HG03159 (cell line): Measurements from ENCODE around the gene BCCIP.

Experiments used
- ATAC-seq: cut with Tn5 transposase; IDR thresholded peaks from one replicate; pipeline ENCODE4 v1.9.1; 2021; ENCODE audit warnings: mild to moderate bottlenecking, moderate library complexity; ENCODE audit not compliant: unreplicated experiment

BCCIP gene

DNA sequence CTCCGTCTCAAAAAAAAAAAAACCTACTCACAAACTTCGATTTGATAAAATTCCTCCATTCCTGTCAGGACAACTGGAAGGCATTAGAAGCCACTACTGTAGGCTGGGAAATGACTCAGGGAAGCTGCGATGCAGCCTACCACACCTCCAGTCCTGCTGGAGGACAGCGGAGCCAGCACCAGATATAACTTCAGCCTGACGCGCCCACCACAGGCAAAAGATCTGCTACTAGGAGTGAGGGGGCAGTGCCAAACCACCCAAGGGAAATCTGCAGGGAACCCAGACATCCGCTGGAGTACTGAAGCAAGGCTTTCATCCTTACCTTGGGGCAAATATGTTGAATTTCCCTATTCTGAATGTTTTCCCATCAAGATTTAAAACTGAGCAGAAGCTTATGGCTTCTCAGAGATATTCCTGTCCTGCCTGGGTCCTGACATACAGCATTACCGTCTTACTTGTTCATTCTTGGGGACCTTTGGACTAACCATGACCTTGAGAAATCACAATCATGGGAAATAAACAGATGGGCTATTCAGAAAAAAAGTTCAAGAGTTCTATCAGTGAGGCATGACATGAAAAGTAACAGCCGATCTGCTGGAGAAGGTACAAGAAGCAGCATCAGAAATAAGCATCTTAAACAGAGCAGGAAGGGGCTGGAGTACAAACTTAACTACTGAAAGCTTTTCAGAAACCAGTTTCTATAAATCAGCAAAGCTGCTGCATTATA, 20.4 kb downstream of the BCCIP start:
- no peak for ATAC-seq

DNA sequence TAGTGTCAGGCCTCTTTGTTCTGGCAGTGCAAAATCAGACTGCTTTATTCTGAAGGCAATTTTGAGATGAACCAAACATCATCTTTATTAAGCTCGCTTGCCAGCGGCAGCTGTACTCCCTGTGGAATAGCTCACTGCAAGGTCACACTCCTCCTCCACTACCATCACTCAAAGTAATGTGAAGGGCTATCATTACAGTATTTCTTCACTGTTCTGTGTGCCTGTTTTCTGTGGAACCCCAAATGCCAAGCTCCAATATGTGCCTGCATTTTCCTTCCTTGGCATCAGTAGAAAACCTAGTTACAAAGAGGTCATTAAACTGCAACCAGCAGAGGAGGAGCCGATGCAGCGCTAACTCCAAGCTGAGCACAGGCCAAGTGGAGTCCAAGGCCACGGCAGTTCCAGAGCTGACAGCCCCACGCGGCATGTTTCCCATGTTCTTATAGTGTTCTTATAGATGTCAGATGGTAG, 21.4 kb downstream of the BCCIP start:
- ATAC-seq = no peak

DNA sequence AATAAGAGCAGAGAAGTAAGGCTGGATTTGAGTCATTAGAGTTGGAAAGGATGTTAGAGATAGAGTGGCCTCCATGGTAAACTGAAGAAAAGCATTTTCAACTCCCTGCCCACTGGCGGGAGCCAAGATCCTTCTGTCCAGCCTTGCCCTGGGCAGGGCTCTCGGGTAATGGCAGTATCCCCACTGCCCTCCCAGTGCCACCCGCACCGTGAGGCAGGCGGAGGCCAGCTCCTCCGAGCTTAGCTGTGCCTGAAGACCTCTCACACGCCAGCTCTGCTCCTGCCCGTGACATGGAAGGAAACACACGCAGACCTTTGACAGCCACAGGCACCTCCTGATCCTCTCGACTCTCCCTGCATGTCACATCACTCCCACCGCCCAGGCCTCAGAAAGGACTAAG, 22.3 kb downstream of the BCCIP start:
- no peak for ATAC-seq

DNA sequence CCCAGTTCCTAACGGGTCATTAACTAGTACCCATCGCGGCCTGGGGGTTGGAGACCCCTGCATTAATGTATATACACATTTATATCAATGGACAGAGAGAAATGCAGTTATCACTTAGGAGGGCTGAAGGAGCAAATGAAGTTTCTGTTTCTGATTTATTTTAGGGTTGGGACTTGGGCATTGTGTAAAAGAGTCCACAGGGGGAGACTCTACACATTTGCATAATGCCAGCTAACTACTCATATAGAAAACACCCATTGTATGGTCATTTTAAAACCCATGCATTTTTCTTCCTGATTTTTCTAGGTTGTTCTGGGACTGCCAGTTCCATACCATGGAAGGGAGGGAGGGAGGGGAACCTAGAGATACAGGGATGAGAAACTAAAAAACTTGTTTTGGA, 23.5 kb downstream of the BCCIP start:
- no peak for ATAC-seq

DNA sequence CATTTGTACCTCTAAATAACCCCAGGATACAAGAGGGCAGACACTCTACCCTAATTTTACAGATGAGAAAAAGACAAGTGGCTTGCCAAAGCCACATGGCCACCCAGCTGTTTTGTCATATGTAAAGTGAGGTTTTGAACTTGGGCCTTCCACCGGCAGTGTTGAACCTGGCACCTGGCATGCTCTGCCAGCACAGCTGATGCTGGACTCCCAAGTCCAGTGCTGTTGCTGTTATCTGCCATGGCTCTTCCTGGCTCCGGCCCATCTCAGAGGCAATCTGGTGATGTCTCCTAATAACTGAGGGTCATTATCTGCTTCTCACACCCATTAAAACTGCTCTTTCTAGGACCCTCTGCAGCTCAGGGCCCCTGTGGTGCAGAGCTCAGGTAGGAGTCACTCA, 25.0 kb downstream of the BCCIP start:
- ATAC-seq = no peak

DNA sequence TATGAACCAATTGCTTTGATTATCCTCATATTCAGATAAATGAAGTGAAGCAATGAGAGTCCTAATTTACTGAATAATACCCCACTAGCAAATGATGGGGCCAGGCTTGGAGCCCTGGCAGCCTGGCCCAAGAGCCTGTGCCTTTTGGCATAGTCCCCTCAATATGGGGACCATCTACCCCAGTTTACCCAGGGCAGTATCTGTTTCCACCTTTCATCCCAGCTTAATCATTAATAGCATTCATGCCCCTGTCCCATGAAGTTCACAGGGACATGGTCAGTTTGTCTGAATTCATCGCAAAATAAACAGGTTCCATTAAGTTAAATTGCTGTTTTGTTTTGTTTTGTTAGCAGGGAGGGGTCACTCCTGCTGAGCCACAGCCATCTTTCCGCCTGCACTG, 25.5 kb downstream of the BCCIP start:
- ATAC-seq = no peak

DNA sequence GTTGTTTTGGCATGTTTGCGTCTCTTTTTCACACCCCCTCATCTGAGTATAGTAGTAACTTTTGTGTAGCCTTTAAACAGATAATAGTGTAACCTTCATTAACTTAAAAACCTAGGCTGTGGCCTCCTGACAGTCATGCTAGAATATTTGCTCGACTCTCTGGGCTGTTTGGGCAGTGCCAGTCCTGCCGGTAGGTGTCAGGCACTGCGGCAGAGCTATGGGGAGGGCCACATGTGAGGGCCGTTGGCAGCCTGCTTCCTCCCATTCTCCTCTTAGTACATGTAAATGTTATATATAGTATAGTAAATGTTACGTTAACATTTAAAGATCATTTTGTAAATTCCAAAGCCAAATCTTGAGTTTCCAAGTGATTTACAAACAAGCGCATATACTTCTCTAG, 26.1 kb downstream of the BCCIP start:
- ATAC-seq = no peak

DNA sequence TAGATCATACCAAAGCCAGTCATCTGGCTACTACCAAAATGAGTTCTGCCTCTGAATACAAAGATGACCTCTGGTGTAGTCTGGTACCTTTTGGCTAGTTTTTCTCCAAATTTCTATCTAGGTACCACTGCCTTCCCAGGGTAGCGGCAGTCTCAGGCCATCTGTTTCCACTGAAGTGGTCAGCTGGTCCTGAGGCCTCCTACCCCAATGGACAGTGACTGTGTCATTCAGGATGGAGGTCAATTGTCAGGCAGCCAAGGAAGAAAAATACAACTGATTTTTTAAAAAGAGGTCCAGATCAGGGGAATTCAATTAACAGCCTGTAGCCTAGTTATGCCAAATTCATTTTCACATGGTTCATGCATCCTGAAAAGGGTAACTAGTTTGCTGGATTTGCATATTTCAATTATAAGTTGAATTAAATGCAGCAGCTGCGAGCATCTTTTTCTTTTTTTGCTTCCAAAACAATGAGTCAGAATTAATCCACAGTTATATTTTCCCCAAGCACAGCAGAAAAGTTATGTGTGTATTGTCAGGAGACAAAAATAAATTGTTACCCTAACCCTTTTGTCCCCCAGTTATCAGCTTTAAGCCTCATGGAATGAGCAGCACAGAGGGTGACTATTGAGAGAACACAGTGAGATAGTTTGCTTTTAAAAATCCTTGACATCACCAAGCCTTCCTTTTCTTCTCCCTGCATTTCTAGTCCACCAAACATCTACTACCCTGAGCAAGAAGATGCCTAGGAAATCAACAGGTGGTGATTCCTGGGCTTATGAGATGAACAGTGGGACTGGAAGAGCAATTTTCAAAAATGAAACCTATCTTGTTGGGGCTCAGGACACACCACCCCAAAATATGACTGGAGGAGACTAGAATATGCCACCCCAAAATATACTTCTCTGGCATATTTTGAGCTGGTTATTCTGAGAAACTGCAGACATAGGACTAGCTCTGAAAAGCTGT, 27.7 kb downstream of the BCCIP start:
- no peak for ATAC-seq

DNA sequence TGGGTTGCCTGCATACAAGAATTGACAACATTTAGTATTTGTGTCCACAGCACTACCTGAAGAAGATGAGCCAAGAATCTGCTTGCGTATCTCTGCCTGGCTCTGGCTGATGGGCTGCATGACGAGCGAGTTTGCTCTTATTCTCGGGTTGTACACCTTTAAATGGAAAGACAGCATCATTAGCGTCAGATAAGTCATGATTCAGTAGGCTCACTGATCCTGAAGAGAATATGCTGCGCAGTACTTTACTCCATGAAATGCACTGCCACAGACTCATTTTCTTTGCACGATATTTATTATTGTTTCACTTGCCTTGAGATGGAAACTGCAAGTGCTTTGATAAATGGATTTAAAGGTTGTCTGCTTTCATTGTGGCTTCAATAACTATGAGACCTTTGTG, 29.1 kb downstream of the BCCIP start:
- ATAC-seq = no peak

DNA sequence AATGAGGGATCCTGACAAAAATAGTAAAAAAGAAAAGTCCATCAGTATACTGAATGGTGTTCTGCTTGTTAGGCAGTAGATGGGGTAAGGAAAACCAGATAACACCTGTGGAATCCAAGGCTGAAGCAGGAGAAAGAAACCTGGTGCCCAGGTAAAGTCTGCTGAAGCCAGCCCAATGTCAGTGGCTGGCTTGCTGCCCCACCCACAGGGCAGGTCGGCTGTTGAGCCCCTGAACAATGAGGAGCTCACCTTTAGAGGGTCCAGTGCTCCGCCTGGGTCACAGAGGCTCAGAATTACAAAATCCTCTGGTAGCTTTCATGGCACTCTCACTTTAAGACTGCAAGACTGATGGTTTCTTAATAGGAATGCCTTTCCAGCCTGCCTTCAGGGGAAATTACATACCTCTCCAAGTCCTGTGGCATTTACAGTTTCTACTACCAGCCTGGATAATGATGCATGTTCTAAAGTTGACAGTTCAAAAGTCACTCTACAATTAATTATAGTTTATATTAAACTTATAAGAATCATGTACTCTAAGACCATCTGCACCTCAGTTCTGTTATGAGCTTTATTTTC, 33.9 kb downstream of the BCCIP start:
- no peak for ATAC-seq

DNA sequence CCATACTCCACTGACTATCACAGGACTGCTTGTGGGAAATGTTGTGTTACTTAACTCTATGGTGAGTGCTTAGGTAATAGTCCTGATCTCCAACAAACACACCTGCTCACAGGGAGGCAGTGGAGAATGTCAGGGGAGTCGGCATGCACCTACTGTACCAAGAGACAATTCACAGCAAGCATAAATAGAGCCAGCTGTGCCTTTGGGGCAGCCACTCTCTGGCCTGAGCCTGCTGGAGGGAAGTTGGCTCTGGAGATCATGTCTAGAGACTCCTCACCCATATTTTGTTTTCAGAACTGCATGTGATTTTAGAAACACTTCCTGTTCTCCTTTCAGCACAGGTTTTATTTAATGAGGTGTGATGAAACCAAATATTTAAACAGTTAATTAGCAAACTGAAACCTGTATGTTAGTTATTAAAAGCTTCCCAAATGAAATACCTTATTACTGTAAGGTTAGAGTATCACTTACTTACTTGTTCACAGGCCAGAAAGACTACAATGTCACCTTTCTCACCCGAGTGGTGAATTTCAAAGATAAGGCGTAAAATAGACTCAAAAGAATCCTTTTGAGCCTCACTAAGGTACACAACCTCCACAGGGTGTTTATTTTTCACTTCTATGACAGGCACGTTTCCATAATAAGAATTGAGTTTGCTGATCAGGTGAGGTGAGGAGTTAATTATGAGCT, 35.9 kb downstream of the BCCIP start:
- no peak for ATAC-seq

DNA sequence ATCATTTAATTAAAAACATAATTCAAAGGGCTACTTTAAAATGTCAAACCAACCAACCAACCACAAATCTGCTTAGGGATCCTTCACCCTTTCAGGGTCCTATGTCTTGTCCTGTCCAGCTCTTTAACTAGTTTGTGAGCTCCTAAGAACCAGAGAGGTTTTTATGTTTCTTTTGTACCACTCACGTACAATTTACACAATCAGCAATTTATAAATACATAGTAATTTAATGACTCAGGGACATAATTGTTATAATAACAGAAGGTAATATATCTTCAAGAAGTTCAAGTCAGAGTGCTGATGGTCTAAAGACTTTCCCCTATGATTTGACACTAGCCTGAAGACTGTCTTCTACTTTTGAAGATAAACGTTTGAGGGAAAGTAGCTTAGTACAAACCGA, 41.8 kb downstream of the BCCIP start:
- ATAC-seq = no peak

DNA sequence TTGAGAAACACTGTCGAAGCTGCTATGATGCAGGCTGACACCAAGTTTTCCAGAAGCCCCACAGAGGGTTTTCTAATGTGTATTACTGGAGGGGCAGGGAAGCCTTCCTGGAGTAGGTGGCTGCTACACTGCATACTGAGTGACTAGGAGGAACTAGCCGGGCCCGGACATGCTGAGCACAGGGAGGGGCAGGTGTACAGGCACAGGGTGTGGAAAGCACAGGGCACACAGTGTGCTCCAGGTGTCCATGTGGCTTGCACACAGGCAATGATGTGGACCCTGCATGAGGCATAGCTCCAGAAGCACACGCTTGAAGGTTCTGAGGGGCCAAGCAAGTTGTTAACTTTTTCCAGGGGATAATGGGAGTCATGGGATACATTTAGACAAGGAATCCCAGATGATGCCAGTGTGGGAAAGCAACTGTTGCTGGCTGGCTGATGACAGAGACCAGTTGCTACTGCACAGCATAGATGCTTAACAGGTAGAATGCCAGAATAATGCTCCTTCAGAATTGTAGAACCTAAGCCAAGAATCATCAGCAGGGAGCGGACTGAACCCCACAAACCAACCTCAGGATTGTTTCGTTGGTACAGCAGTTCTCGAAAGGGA, 43.2 kb downstream of the BCCIP start:
- no peak for ATAC-seq

DNA sequence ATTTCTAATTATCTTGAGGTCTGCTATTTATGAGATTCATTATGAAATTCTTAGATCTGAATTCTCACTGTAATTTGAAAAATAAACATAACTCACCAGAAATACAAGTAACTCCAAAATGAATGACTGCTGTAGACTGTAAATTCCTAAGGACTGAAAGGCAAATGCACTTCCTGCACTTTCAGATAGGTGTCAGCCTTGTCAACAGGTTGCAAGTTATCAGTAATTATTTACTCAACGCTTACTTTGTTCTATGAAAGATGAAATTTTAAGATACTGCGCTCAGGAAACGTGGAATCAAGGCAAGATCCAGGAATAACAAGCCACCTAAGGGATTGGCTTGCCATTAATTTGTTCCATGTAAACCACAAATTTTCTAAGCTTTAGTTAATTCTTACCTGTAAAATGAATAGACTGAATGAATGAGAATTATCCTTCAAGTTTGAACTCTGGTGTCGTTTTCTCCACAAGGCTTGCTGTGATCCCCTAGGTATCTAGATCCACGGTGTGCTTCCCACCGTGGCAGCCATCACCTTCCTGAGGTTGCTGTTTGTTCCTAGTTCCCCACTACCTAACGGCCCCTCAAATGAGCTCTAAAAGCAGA, 45.1 kb downstream of the BCCIP start:
- peak; percentile 89 for ATAC-seq

DNA sequence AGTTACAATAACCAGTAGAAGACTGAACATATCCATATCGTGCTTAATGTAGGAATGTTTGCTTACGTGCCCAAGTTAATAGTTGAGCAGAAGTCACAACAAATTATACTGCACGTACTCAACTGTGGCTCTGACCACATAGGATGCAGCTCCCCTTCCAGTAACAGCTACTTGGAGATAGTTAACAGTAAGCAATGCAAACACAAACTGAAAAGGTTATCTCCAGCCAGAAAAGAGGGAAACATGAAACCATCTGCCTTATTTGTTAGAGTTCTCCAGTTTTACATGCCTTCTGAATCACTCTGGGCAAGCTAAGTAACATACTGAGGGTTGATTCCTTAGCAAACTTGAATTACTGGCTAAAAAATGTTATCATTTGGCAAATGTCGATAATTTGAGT, 48.0 kb downstream of the BCCIP start:
- no peak for ATAC-seq

DNA sequence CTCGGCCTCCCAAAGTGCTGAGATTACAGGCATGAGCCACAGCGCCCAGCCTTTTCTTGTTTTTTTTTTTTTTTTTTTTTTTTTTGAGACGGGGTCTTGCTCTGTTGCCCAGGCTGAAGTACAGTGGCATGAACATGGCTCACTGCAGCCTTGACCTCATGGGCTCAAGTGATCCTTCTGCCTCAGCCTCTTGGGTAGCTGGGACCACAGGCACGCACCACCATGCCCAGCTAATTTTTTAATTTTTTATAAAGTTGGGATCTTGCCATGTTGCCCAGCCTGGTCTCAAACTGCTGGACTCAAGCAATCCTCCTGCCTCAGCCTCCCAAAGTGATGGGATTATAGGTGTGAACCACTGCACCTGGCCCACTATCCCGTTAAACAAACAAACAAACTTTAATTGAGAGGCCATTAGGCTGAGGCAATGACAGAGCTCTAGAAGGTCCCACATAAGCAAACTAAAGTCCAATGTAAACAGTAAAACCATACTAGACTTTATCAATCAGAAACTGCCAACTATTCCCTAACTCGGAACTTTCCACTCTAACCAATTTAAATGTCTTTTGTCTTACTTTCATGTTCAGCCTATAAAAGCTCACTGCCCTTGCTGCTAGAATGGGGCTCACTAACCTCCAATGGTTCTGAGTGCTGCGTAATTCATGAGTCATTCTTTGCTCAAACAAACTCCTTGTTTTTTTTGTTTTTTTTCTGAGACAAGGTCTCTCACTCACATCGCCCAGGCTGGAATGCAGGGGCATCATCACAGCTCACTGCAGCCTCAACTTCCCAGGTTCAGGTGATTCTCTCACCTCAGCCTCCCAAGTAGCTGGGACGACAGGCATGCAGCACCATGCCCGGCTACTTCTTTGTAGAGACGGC, 55.9 kb downstream of the BCCIP start:
- ATAC-seq = no peak

DNA sequence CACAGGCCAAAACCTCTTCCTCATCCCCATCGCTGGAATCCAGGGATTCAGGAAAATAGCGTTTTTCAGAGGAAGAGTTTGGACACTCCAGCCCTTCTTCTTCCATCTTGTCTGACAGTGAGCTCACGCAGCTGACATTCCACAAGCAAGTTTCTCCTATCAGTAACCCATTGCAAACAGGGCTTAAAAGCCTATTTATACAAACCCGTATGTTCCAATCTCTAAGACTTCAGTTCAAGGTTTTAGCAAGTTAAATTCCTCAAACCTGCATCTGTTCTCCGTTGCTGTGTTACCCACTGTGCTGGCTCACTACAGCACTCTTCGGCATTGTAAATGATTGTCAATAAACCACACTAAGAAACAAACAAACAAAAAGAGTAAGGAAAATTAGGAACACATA, 57.4 kb downstream of the BCCIP start:
- no peak for ATAC-seq

DNA sequence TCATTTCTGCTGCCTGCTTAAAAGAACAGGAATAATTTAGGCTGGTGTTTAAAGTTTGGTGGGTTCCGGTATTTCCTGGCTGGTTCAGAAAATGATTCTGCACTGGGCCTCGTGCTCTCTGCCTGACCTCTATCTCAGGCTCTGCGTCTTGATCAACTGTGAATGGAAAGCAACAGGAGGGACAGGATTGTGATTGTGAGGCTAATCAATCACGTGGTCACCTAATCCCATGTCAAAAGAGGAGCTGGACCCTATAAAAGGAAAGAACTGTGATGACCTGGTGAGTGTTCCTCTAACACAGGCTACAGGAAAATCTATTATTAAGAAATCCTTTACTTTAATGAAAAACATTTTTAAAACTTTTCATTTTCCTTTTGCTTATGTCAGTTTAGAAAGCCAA, 57.8 kb downstream of the BCCIP start, which contains the start of gene DHX32:
Gene DHX32, minus strand, starts transcription at position 101 of the 400 bp plus-strand sequence. CDS start 468 bp downstream, outside the sequence.
- ATAC-seq = no peak

DNA sequence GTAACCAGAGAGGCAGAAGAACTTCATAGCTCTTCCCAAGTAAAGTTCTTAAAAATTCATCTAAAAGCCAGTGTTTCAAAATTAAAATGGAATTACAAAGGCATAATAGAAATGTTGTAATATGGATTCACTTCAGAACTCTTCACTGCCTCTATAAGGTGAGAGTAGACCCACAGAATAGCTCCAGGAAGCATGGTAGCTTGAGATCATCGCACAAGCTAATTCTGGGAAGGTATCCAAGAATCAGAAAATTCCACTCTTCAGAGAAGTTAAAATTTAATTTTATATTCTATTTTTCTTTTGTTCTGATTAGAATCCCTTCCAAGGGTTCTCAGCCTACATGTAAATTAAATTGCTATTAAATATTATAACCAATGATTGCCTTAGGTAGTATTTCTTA, 59.2 kb downstream of the BCCIP start:
- no peak for ATAC-seq
